Central memory CD4-positive, alpha-beta T cell (primary cell): ENCODE results near the gene PLEKHA5.
"Not testable (repeated sequence)": the region's sequence is repeated elsewhere in the genome, so short reads cannot be mapped to it uniquely, and the experiment has no call there.

ENCODE experiments used
- DNase-seq: peaks from one replicate; pipeline ENCODE4 v3.0.0; 2022

PLEKHA5 gene

DNA sequence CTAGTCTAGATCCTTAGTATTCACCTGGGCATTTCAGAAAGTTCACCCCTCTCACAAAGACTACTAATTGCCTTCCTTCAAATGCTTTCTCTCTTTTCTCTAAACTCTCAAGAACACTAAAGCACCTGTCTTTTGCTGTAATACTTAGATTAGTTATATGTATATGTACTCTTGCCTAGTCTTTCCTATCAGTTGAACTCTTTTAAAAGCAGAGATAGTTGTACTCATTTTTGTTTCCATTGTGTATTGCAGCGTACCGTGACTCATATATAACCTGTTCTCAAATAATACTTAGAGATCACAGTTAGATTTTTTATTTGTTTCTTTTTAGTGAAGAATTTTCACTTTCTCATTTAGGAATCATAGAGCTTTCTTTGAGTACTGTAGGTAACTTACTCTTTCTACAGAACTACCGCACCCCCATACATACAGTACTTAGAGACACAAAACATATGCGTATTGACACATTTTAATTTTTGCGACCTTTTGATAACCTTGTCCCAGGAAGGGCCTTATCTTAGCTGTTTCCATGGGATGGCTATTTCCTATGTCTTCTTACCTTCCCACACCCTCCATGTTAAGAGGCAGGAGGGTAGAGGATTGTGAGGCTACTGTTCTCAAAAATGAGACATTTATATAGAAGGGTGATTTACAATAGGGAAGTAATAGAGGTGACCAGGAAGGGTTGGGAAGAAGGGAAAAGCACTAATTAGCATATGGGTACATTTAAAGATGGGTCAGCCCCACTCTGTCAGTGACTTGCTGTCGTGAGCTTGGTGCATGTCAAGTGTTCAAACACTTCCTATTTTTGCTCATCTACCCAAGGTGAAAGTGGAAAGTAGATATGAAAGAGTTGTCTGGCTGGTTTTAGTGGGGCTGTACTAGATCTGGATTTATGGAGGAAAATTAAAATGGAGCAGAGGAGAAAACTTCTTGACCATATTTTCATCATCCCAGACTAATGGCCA is 74.3 kb downstream of the PLEKHA5 start:
- no peak for DNase-seq

- DNase-seq, result no peak
Observed at GRCh38 chr12:19205120-19205519, 75.6 kb downstream of the PLEKHA5 start.

- no peak for DNase-seq
Observed at GRCh38 chr12:19206493-19207077, 77.1 kb downstream of the PLEKHA5 start.

DNA sequence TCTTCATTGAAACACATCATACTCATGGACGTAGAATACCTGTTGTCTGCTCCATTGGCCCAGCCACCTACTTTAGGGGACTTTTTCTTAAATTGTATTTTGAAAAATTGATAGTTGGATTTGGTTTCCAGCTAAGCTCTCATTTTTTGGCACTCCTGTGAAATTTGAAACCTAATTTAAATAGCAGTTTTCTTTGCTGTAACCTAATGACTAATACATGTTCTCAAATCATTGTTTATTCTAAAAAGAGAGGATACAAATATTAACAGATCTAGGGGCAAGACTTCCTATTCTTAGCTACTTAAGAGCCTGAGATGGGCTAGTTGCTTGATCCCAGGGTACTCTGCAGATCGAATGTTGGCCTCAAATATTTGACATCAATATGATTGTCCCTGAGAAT is 78.9 kb downstream of the PLEKHA5 start:
- no peak for DNase-seq

DNA sequence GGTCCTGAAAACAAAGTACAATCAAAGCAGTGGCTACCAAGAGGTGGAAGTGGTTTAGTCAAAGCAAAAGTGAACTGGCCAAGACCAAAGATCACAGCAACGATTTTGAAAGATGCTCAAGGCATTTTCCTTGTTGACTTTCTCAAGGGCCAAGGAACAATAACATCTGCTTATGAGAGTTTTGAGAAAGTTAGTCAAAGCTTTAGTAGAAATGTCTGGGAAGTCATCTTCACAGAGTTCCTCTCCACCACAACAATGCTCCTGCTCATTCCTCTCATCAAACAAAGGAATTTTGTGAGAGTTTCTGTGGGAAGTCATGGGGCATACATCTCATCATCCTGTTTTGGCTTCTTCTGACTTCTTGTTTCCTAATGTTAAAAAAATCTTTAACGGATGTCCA is 80.1 kb downstream of the PLEKHA5 start:
- DNase-seq, result no peak

DNA sequence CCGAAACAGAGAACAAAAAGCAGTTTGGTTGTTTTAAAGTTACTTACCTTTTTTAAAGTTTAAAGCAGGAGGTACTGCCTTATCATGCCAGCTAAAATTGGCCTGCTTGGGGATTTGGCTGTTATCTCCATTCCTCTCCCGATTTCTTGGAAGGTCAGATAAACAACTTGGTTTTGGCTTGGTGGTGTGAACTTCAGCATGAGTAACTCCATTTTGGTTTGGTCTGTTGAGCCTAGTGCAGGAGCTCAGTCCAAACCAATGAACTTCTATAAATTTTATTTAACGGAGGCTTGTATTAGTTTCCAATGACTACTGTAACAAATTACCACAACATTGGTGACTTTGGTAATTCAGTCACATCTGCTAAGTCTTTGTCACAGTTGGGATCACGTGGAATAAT is 82.3 kb downstream of the PLEKHA5 start:
- no peak for DNase-seq

- no peak for DNase-seq
Observed at GRCh38 chr12:19212245-19212644, 82.7 kb downstream of the PLEKHA5 start.

GRCh38 chr12:19214020-19214419 is 84.5 kb downstream of the PLEKHA5 start:
- no peak for DNase-seq

- no peak for DNase-seq
Observed at GRCh38 chr12:19215115-19215514, 85.6 kb downstream of the PLEKHA5 start.

- DNase-seq, result no peak
Observed at GRCh38 chr12:19217446-19217845, 87.9 kb downstream of the PLEKHA5 start.

DNA sequence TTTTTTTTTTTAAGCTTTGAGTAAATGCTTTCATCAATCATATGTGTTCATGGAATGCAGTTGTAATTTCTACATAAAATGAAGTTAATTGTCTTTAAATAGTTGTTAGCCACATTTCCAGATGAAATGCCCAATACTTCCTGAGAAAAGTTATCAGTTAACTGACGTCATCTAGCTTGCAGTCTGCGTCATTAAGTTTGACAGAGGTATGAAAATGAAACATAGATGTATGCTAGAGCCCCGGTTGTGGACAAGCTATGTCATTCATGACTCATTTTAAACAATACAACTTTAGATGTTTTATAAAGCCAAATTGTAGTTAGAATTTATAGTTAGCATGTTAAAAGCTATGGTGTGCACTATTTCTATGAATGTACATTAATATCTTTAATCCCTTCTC is 90.7 kb downstream of the PLEKHA5 start:
- no peak for DNase-seq

DNA sequence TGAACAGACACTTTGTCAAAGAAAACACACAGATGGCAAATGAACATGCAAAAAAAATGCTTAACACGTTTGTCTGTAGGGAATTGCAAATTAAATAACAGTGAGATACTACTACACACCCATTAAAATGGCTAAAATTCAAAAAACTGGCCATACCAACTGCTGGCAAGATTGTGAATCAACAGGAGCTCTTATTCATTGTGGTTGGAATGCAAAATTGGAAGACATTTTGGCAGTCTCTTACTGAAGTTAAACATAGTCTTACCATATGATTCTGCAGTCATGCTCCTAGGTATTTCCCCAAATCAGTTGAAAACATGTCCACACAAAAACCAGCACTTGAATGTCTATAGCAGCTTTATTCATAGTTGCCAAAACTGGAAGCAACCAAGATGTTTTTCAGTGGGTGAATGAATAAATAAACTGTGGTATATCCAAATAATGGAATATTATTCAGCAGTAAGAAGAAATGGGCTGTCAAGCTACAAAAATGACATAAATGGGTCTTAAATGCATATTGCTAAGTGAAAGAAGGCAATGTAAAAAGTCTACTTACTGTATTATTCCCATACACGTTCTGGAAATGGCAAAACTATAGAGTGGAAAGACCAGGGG is 91.4 kb downstream of the PLEKHA5 start:
- DNase-seq, result no peak

GRCh38 chr12:19222558-19222957 is 93.0 kb downstream of the PLEKHA5 start:
- DNase-seq, result no peak

- no peak for DNase-seq
Observed at GRCh38 chr12:19223018-19223417, 93.5 kb downstream of the PLEKHA5 start.

DNA sequence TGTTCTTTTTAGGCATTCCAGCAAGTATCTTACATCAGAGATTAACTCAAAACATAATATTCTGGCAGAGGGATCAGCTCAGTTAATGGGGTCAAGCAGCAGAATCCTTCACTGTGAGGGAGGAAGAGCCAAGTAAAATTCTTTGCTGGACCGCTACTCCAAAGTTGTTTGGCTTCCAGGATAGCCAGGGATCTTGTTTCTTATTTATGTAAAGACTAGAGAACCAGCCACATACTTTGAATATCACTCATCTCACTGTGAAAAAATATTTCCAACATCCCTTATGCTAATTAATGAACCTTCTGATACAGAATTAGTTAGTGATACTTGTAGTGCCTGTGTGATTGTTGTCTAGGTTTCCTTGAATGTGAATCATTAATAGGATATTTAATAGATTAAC is 94.2 kb downstream of the PLEKHA5 start:
- no peak for DNase-seq

GRCh38 chr12:19224746-19225145 is 95.2 kb downstream of the PLEKHA5 start:
- DNase-seq, result no peak

DNA sequence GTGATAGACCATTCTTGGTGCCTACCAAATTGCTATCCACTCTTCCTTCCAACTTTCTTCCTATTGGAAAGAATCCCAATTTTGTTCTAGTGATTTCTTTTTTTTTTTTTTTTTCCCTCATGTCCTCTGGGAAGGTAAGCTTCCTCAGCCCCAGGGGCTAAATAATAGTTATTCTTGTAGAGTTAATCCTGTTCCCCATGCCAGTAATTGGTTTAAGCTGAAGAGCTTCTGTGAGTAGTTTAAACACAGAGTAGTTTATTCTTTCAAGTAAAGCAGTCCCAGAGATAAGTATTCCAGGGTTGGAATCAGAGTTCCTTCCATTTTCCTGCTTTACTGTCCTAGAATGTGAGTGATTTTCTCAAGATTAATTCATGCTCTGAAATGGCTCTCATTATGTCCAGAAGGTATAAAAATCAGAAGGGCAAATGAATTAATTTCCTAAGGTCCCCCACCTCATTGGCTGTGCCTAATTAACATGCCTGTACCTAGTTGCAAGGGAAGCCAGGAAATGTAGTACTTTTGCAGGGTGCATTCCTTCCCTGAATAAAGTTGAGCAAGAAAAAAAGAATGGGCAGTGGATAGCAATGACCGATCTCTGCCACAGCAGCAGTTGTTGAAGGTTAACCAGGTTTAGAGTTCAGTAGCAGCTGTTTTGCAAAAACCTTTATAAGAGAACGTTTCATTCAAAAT is 97.8 kb downstream of the PLEKHA5 start:
- DNase-seq, result no peak

- DNase-seq, result no peak
Observed at GRCh38 chr12:19227880-19228210, 98.3 kb downstream of the PLEKHA5 start.

DNA sequence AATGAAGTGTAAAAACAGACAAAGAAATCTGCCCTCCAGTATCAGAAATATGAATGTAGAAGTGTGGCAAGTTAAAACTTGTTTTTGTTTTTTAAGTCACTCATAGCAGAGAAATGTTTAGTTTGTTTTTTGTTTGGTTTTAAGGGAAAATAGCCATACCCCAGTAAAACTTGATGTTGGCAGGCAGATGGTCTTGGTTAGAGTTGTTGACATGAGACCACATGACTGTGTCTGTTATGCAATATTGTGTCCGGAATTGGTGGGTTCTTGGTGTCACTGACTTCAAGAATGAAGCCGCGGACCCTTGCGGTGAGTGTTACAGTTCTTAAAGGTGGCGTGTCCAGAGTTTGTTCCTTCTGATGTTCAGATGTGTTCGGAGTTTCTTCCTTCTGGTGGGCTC is 99.5 kb downstream of the PLEKHA5 start:
- not testable (repeated sequence) for DNase-seq

- no peak for DNase-seq
Observed at GRCh38 chr12:19230299-19230866, 100.8 kb downstream of the PLEKHA5 start.

DNA sequence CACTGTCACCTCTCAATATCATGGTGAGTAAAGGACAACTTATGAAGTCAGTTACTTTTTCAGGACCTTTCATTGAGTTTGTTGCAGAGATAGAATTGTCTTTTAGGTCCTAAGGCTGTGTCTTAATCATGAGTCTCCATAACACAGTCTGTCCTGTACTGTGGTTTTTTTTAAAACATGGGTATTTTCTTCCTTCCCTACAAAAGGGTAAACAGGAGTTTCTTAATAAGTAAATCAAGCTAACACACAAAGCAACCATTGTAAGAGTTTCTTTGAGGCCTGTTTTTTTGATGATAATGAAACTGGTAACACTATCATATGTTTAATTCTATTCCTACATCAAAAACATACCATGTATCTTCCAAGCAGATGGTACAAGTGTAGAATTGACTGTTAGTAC is 101.4 kb downstream of the PLEKHA5 start:
- no peak for DNase-seq

DNA sequence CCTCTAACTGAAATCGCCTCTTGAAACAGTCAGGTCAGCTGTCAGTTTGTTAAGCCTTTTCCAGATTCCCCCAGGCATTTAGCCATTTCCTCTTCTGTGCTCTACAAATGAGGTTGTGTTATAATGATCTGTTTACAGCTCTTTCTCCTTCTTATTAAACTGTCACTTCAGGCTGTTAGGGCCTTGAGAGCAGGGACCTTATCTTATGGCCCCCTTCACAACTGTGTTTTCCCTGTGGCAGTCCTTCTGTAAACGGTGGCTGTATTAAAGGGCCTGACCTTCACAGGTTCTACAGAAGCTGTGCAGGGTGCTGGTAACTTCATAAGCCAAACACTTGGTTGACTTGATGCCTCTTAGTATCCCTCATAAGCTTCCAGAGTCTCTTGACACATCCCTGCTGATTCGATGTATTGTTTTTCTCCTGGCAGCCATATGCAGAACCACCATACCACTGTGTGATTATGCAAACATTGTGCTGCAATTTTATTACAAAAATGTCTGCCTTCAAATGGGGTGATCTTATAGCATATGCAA is 104.7 kb downstream of the PLEKHA5 start:
- no peak for DNase-seq
